Activated CD8-positive, alpha-beta memory T cell treated with anti-CD3 and anti-CD28 coated beads, Interleukin-2, amount 50 U/mL, for 24 hours (primary cell): ENCODE results near the gene ZNF30.
"Not testable (repeated sequence)": the region's sequence is repeated elsewhere in the genome, so short reads cannot be mapped to it uniquely, and the experiment has no call there.

Experiments used
- DNase-seq: peaks from one replicate; pipeline ENCODE4 v3.0.0-alpha.2; 2020; ENCODE audit errors: extremely low read depth

Gene ZNF30

GRCh38 chr19:34926685-34927375 is at the start of gene ZNF30:
Gene ZNF30 (plus strand): TSS chr19:34926903. CDS start chr19:34929948, 3,045 bp downstream.
- DNase-seq, result peak; percentile 70

DNA sequence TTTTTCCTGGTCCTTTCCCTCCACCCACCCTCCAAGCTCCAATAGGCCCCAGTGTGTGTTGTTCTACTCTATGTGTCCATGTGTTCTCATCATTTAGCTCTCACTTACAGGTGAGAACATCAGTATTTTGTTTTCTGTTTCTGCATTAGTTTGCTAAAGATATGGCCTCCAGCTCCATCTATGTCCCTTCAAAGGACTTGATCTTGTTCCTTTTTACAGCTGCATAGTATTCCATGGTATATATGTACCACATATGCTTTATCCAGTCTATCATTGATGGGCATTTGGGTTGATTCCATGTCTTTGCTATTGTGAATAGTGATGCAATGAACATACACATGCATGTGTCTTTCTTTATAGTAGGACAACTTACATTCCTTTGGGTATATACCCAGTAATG is 47.1 kb upstream of the ZNF30 start:
- DNase-seq, result no peak

DNA sequence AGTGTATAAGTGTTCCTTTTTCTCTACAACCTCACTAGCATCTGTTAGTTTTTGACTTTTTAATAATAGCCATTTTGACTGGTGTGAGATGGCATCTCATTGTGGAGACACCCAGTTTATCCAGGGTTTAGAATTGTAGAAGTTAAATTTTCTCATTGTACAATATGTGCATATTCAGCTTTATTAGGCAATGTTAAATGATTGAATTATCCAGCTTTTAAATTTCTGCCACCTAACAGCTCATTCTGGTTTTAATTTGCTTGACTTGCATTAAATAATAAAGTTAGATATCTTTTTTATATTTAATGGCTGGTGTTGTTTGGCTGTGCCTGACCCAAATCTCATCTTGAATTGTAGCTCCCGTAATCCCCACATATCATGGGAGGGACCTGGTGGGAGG is 46.7 kb upstream of the ZNF30 start:
- DNase-seq, result no peak

DNA sequence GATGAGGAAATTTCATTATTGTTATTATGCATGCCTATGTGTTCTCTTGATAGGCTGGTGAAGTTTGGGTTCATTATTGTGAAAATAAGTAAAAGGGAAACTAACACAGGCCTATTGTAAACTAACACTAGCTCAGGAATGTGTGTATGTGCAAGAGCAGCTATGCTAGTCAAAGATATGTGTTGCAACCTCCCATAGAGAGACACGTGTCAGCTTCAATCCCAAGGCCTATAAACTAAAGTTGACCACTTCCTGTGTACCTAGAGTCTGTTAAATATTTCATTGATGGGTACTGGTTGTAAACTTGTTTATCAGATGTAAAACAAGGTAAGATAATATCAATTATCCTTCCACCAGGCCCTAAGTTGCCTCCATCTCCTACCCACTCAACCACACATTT is 44.7 kb upstream of the ZNF30 start:
- DNase-seq, result no peak

DNA sequence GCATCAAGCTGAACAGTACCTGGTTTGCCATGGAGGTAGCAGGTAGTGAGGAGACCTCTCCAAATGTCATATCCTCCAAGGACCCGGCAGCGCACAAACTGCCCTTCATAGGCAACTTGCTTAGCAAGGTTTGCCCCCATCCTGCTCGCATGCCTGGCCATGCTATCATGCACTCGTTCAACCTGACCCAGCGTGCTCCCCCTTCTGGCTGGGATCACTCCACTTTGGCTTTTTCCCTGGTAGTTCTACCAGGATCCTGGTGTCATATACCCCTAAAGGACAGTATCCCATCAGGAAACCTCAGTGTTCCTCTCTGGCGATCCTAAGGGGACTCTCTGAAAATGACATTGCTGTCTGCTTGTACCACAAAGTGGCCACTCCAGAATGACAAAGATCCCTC is 38.6 kb upstream of the ZNF30 start:
- DNase-seq, result no peak

- DNase-seq, result no peak
Observed at GRCh38 chr19:34900245-34900644, 26.5 kb upstream of the ZNF30 start.

DNA sequence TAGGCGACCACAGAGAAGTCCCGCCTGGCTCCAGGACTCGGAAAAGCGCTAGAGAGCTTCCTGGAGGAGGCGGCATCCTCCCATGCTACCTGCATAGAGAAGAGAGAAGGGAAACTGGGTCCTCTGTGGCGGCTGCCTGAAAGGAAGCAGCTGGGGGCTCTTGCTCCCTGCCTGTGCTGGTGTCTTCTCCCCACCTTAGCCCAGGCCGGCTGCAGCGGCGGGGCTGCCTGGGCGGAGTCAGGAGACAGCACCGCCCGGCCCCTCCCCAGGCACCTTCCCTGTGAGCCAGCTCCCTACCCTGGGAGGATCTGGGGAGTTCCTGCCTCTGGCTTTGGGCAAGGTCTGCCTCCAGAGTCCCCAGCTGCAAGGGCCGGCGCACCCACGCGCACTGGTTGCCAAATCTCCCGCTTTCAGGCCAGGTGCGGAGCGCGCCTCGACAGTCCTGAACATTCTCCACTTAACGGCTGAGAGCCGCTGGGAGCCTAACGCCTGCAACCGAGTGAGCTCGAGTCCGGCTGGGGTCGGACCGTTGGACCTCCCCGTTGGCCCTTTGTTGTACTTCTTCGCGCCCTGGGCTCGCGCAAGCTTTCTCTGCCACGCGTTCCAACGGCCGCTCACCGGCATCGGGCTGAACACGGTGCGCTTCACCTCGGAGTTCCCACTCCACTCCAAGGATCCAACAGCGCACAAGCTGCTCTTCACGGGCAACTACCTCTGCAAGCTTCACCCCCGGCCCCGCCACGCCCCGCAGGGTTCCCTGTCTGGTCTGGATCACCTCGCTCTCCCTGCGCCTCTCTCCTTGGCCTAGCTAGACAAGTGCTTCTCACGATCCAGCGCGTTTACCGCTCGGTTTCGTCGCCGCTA is 21.8 kb upstream of the ZNF30 start:
- DNase-seq, result no peak

- DNase-seq, result no peak
Observed at GRCh38 chr19:34910770-34911169, 15.9 kb upstream of the ZNF30 start.

- not testable (repeated sequence) for DNase-seq
Observed at GRCh38 chr19:34917144-34917543, 9.6 kb upstream of the ZNF30 start.

DNA sequence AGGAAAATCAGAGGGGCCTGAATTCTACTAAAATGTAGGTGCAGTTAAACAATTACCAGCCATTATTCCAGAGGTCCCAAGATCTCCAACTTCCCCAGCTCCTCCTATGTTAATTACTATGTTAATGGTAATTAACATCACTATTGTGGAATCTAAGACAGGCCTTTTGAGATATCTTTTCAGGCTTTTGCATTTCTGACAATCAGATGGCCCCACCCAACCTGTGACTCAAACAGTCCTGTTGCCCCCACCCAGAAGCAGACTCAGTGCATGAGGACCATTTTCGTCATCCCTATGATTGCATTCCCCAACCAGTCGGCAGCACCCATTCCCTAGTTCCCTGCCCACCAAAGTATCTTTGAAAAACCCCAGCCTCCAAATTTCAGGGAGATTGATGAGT is 8.5 kb upstream of the ZNF30 start:
- DNase-seq, result no peak

DNA sequence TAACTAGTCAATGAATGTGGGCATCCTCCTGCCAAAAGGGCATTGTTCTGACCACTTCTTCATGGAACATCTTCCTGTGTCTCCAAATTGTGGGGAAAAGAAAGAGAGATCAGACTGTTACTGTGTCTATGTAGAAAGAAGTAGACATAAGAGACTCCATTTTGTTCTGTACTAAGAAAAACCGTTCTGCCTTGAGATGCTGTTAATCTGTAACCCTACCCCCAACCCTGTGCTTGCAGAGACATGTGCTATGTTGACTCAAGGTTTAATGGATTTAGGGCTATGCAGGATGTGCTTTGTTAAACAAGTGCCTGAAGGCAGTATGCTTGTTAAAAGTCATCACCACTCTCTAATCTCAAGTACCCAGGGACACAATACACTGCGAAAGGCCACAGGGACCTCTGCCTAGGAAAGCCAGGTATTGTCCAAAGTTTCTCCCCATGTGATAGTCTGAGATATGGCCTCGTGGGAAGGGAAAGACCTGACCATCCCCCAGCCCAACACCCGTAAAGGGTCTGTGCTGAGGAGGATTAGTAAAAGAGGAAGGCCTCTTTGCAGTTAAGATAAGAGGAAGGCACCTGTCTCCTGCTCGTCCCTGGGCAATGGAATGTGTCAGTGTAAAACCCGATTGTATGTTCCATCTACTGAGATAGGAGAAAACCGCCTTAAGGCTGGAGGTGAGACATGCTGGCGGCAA is 6.5 kb upstream of the ZNF30 start:
- not testable (repeated sequence) for DNase-seq

DNA sequence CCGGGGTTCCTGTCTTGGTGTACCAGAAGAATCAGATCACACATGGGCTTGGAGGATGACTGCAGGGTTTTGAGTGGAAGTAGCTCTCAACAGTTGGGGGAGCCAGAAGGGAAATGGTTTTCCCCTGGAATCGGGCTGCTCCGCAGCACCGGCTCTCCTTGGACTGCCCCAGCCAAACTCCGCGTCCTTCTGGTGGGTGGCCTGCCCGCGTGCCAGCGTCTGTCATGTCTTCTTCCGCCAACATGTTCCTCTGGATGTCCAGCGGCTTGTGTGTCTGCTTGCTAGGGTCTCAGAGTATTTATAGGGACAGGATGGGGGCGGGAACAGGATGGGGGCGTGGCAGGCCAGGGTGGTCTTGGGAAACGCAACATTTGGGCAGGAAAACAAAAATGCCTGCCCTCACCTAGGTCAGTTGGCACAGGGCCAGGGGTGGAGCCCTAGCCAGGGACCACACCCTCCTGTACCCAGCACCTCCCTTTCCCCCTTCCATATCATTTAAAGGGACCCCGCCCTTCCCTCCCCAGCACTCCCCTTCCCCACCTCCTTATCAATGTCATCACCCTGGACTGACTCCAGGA is 1.3 kb upstream of the ZNF30 start:
- no peak for DNase-seq

- no peak for DNase-seq
Observed at GRCh38 chr19:34926361-34926684, 380 bp upstream of the ZNF30 start.

GRCh38 chr19:34932494-34932893 is 5.8 kb downstream of the ZNF30 start:
- DNase-seq, result no peak

DNA sequence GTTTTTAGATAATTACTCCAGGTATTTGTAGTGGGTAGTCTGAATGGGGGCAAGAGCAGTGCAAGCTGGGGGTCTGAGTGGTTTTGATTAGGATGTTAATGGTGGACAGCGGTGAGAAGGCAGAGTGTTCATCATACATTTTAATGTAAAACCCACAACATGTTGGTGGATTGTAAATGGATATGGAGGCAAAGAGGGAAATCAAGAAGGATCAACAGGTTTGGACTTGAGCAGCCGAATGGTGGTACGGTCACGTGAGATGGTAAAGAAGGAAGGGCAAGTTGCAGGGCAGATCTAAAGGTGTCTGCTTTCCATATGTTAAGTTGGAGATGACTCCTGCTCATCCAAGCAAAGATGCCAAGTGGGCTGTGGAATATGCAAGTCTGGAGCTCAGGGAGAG is 9.5 kb downstream of the ZNF30 start:
- no peak for DNase-seq

DNA sequence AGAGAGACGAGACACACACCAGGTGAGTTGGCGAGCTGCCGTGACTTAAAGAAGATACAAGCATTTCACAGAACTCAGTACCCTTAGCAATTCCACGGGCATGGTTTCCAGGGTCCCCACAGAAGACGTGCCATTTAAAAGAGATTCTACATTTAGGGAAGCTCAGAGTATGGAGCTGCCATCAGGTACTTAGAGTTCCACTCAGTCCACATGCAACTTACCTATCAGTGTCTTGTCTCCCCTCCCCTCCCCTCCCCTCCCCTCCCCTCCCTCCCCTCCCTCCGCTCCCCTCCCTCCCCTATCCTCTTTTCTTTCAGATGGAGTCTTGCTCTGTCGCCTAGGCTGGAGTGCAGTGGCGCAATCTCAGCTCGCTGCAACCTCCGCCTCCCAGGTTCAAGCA is 12.2 kb downstream of the ZNF30 start:
- DNase-seq, result no peak

DNA sequence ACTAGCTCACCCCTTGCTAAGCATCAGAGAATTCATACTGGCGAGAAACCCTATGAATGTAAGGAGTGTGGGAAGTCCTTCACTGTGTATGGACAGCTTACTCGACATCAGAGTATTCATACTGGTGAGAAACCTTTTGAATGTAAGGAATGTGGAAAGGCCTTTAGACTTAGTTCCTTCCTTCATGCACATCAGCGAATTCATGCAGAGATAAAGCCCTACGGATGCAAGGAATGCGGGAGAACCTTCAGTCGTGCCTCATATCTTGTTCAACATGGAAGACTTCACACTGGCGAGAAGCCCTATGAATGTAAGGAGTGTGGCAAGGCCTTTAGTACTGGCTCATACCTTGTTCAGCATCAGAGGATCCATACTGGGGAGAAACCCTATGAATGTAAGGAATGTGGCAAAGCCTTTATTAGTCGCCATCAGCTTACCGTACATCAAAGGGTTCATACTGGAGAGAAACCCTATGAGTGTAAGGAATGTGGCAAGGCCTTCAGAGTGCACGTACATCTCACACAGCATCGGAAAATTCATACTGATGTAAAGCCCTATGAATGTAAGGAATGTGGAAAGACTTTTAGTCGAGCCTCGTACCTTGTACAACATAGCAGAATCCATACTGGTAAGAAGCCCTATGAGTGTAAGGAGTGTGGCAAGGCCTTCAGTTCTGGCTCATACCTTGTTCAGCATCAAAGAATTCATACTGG is 17.3 kb downstream of the ZNF30 start:
- no peak for DNase-seq

- no peak for DNase-seq
Observed at GRCh38 chr19:34953092-34953491, 26.4 kb downstream of the ZNF30 start.

DNA sequence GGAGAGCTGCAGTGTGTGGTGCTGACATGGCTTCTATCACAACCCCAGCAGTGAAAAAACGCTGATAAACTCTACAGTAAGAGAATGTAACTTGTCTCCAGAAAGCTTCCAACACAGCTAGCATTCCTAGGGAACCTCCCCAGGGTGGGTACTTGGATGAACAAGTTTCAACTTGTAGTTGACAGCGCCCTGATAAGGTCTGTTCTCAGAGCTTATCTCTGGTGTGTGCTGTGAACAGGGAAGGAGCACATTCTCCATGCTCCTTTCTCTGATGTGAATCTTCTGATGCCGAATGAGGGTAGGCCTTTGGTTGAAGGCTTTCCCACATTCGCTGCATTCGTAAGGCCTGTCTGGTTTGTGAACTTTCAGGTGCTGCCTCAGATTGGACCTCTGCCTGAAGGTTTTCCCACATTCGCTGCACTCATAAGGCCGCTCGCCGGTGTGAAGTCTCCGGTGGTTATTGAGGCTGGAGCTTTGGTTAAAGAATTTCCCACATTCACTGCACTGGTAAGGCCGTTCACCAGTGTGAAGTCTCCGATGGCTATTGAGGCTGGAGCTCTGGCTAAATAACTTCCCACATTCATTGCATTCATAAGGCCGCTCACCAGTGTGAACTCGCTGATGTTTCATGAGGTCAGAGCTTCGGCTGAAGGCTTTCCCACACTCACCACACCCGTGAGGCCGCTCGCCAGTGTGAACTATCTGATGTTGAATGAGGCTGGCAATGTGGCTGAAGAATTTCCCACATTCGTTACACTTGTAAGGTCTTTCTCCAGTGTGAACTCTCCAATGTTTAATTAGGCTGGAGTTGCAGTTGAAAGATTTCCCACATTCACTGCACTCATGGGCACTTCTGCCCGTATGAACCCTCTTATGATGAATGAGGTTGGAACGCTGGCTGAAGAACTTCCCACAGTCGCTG is 31.4 kb downstream of the ZNF30 start:
- no peak for DNase-seq

DNA sequence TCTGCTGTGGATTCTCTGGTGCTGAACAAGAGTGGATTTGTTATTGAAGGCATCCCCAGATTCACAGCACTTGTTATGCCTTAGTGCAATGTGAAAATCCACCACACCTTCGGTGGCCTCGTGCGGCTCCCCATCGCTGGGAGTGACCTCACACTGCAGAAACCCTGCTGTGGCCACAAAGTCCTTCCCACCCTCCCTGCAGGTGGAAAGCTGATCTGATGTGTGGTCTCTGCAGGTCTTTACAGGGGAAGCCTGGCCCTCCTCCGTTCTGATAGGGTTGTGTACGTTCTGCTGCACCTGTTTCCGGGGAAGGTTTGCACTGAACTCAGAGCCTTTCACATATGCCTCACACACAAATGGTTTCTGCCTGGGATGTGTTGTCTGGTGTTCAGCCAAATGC is 32.3 kb downstream of the ZNF30 start:
- no peak for DNase-seq
